Right atrium auricular region (tissue), 2 donors: Measurements from ENCODE around the gene ACBD3. TPM values are rescaled to one million over a fixed set of nuclear protein-coding genes. Genes with fewer than 3 reads are reported as not detected.
A peak's percentile ranks its signal among the peaks of the same experiment; 100 is the strongest.

Experiments
- DNase-seq: peaks from one replicate; pipeline ENCODE4 v3.0.0-alpha.2; 2019; ENCODE audit warnings: low spot score
- H3K27ac ChIP-seq, 2 donors: fragments of 200-600 bp; sonication (generic); 1 replicate in 1 of 2; 2 replicates in 1 of 2; pipeline ENCODE4 v1.5.1; 2016 to 2019
- H3K27me3 ChIP-seq, 2 donors: fragments of 200-600 bp; sonication (generic); one replicate each; pipeline versions ENCODE4 v1.5.1 to v1.6.0; 2017 to 2019
- H3K36me3 ChIP-seq: fragments of 200-600 bp; sonication (generic); one replicate; pipeline ENCODE4 v1.5.1; 2016
- H3K4me1 ChIP-seq, 2 donors: fragments of 200-600 bp; sonication (generic); one replicate each; pipeline versions ENCODE4 v1.5.1 to v1.6.0; 2017 to 2019
- H3K4me3 ChIP-seq, 2 donors: fragments of 200-600 bp; sonication (generic); 1 replicate in 1 of 2; 2 replicates in 1 of 2; pipeline ENCODE4 v1.5.1; 2017 to 2019; ENCODE audit warnings: mild to moderate bottlenecking in 1 of 2, moderate library complexity in 1 of 2
- H3K9me3 ChIP-seq, 2 donors: fragments of 200-600 bp; sonication (generic); one replicate each; pipeline ENCODE4 v1.5.1; 2019
- CTCF ChIP-seq, 2 donors: fragments of 200-600 bp; sonication (generic); IDR thresholded peaks; one replicate each; pipeline ENCODE4 v1.5.1; 2019; ENCODE audit warnings: antibody characterized with exemption in 2 of 2
- total RNA-seq, 2 donors: library from RNA; depleted of rRNA; stranded (reverse); fragments of >200 nt; gene quantifications; one replicate each; pipeline ENCODE4 v1.1.0, GENCODE V29; 2016

ACBD3 gene
- total RNA-seq, 2 donors from 2014 or later: 32.9 to 48.8 TPM

GRCh38 chr1:226100436-226101391 is 85.8 kb downstream of the ACBD3 start:
- peak in 1 of 2 donors; percentile 11 for TF ChIP-seq CTCF (IDR thresholded peaks at IDR 0.05)
- Histone ChIP-seq H3K36me3 (no peaks in the 10 kb centered on the region), H3K9me3 (no peaks in the 10 kb centered on the region), H3K27me3 (no peaks in the 10 kb centered on the region), H3K4me3 (peak overlapping the region; percentile 33 to 51), H3K27ac (no peak overlapping the region), H3K4me1 (peaks cover 0 to 5% of the 10 kb centered on the region in 2 donors)
- no peak for DNase-seq

GRCh38 chr1:226098870-226099835 is 87.4 kb downstream of the ACBD3 start:
- TF ChIP-seq CTCF (IDR thresholded peaks at IDR 0.05): no peak
- Histone ChIP-seq H3K4me1 (peaks cover 0 to 5% of the 10 kb centered on the region in 2 donors), H3K36me3 (no peaks in the 10 kb centered on the region), H3K27me3 (no peaks in the 10 kb centered on the region), H3K27ac (no peak overlapping the region), H3K9me3 (no peaks in the 10 kb centered on the region), H3K4me3 (no peak overlapping the region)
- DNase-seq: no peak

GRCh38 chr1:226097866-226098625 is 88.5 kb downstream of the ACBD3 start:
- no peaks in the 10 kb centered on the region for H3K36me3 ChIP-seq
- H3K27me3 ChIP-seq: no peaks in the 10 kb centered on the region
- H3K27ac ChIP-seq: no peak overlapping the region
- H3K4me1 ChIP-seq: peaks cover 0 to 5% of the 10 kb centered on the region in 2 donors
- DNase-seq: no peak
- H3K4me3 ChIP-seq: no peak overlapping the region
- H3K9me3 ChIP-seq: no peaks in the 10 kb centered on the region
- no peak for TF ChIP-seq CTCF (IDR thresholded peaks at IDR 0.05)

- H3K36me3 ChIP-seq: no peaks in the 10 kb centered on the region
- no peak overlapping the region for H3K27ac ChIP-seq
- no peak overlapping the region for H3K4me3 ChIP-seq
- TF ChIP-seq CTCF (IDR thresholded peaks at IDR 0.05): no peak
- no peaks in the 10 kb centered on the region for H3K27me3 ChIP-seq
- H3K9me3 ChIP-seq: no peaks in the 10 kb centered on the region
- peaks cover 0 to 4% of the 10 kb centered on the region in 2 donors for H3K4me1 ChIP-seq
- no peak for DNase-seq
Observed at GRCh38 chr1:226095286-226095685, 91.3 kb downstream of the ACBD3 start.

Other genes with a start within 250 kb of the ACBD3 start
- gene LEFTY2, start 245.5 kb downstream of the ACBD3 start, total RNA-seq: under 1 TPM; 0.70 to 0.90 TPM
- gene SDE2, start 187.4 kb downstream of the ACBD3 start, total RNA-seq: 10 to 100 TPM; 15.5 to 16.3 TPM
- 100 to 1,000 TPM; 244 to 279 TPM for gene H3-3A, start 124.0 kb downstream of the ACBD3 start, total RNA-seq
- gene MIXL1, start 36.9 kb upstream of the ACBD3 start, total RNA-seq: not detected
- 10 to 100 TPM in 1 of 2 donors, 1 to 10 TPM in 1; 2.9 to 11.0 TPM for gene LIN9, start 122.4 kb upstream of the ACBD3 start, total RNA-seq
- gene PARP1, start 221.4 kb upstream of the ACBD3 start, total RNA-seq: 10 to 100 TPM; 68.0 to 70.6 TPM